Measurements from ENCODE around the gene CAPZB. TPM values are rescaled to one million over a fixed set of nuclear protein-coding genes. Genes with fewer than 3 reads are reported as not detected.
A peak's percentile ranks its signal among the peaks of the same experiment; 100 is the strongest.

CAPZB gene
- total and polyA plus RNA-seq, 2 of the 4 experiments (the other 2 are of a cell fraction), result 216 to 304 TPM

- Histone ChIP-seq H3K36me3 (ENCODE audit: control insufficient read depth, insufficient read depth, low read length) (no peaks in the 10 kb centered on the region), H3K23ac (ENCODE audit: low read depth, low read length) (peak overlapping the region; percentile 51; the same call in 1 of the 2 replicates), H3K4me3 (ENCODE audit: insufficient read depth, low read depth, low read length) (no peak overlapping the region), H3K4me1 (ENCODE audit: control insufficient read depth, insufficient read depth, low read length) (peaks cover 9% of the 10 kb centered on the region), H3K4me2 (ENCODE audit: low read depth, low read length) (peak overlapping the region; percentile 84), H4K5ac (ENCODE audit: low read depth, low read length) (peak overlapping the region; percentile 85), H3K9ac (ENCODE audit: low read depth, low read length) (peak overlapping the region; percentile 28; the same call in 1 of the 2 replicates), H3K27ac (ENCODE audit: insufficient read depth, low read length) (peak overlapping the region; percentile 95), H2BK5ac (ENCODE audit: low read depth, low read length, poor library complexity, severe bottlenecking) (peak overlapping the region; percentile 65), H3K79me1 (ENCODE audit: low read depth in 1 of 2, low read length in 2 of 2) (no peaks in the 10 kb centered on the region), H4K20me1 (ENCODE audit: insufficient read depth, low read length) (peaks cover 9% of the 10 kb centered on the region; the same call in 1 of the 2 replicates), H3K18ac (ENCODE audit: low read depth, low read length) (peak overlapping the region; percentile 96), H2AK5ac (ENCODE audit: low read depth, low read length) (peak overlapping the region; percentile 84), H2BK15ac (ENCODE audit: low read depth, low read length) (peak overlapping the region; percentile 62; the same call in 1 of the 3 replicates), H2BK120ac (ENCODE audit: low read depth, low read length) (peak overlapping the region; percentile 66), H3K56ac (ENCODE audit: extremely low read depth, insufficient read depth, low read length) (no peak overlapping the region), H4K8ac (ENCODE audit: low read depth in 2 of 2, low read length in 2 of 2) (peak overlapping the region; percentile 39 to 56; a peak in 1 of 4 replicates), H3K4ac (ENCODE audit: low read depth, low read length) (peak overlapping the region; percentile 69; the same call in 1 of the 2 replicates), H2AFZ (replicated peaks; ENCODE audit: low read length, poor library complexity) (no peak overlapping the region), H3K27me3 (ENCODE audit: control insufficient read depth, insufficient read depth, low read length) (no peaks in the 10 kb centered on the region), H2AK9ac (replicated peaks; ENCODE audit: low read depth, low read length, poor library complexity) (no peak overlapping the region), H4K91ac (ENCODE audit: insufficient read depth, low read depth, low read length) (peak overlapping the region; percentile 30), H3K9me1 (ENCODE audit: insufficient read depth, low read length) (peaks cover 8% of the 10 kb centered on the region), H3K9me3 (ENCODE audit: control insufficient read depth, insufficient read depth, low read length) (no peaks in the 10 kb centered on the region), H2BK20ac (ENCODE audit: low read depth, low read length) (peak overlapping the region; percentile 75; the same call in 1 of the 2 replicates), H3K14ac (replicated peaks; ENCODE audit: low read depth, low read length) (peak overlapping the region; percentile 25)
- DNase-seq (no peak), ATAC-seq (ENCODE audit: low read depth) (no peak)
- intact Hi-C loops (cut with micrococcal nuclease), result no loop called here
- no TSS peak for BruUV-seq (replicated peaks)
- in situ Hi-C loops (cut with MboI; ENCODE audit: low sequenced_read_pairs), result no loop called here
- ChIA-PET POLR2A (ENCODE audit: unreplicated experiment) (interaction anchor here (0.7 kb wide), 1 partner anchor 9 kb away, joined by 3 read pairs; no protein-coding TSS in a partner anchor), CTCF (no interaction called here)
- dilution Hi-C loops (cut with HindIII; ENCODE audit: low sequenced_read_pairs, unreplicated experiment), result no loop called here
- TF ChIP-seq MAZ (IDR thresholded peaks at IDR 0.05; ENCODE audit: borderline replicate concordance, low read depth, low read length) (no peak), POLR2A (IDR thresholded peaks at IDR 0.05; ENCODE audit: low read depth, low read length) (no peak), USF2 (IDR thresholded peaks at IDR 0.05; ENCODE audit: low read depth, low read length) (no peak), SMC3 (IDR thresholded peaks at IDR 0.05; ENCODE audit: low read depth, low read length) (no peak), ELK1 (IDR thresholded peaks at IDR 0.05; ENCODE audit: borderline replicate concordance, low read depth, low read length) (no peak), NFE2L2 (IDR thresholded peaks at IDR 0.05; ENCODE audit: low read depth, low read length) (no peak), CHD1 (IDR thresholded peaks at IDR 0.05; ENCODE audit: low read depth, low read length) (no peak), MAFK (IDR thresholded peaks at IDR 0.05; ENCODE audit: low read depth, low read length) (no peak)
- WGBS, 2 experiments (ENCODE audit: extremely low coverage in 2 of 2, insufficient read length in 1 of 2), result 73% methylated on average over 8 of the region's 11 CpGs; no CpG with 5 or more reads in 1 of the 2 experiments
These were observed 20.5 kb upstream of the CAPZB start for GRCh38 chr1:19505693-19506457.
